Activated B cell treated with CpG ODN at 0.5 μM for 24 hours (primary cell): ENCODE measurements around the gene TSPAN33. TPM values are rescaled to one million over a fixed set of nuclear protein-coding genes. Genes with fewer than 3 reads are reported as not detected.
"Not testable (repeated sequence)": the region's sequence is repeated elsewhere in the genome, so short reads cannot be mapped to it uniquely, and the experiment has no call there.

Experiments
- ATAC-seq: fragments of 200-7000 bp; cut with Tn5 transposase; one replicate; pipeline ENCODE4 v1.10.0; 2021; ENCODE audit warnings: low read depth, mild to moderate bottlenecking, moderate library complexity
- CTCF ChIA-PET: fragments of 350-600 bp; sonication (Branson Sonifier 250); formaldehyde crosslinking; loops from one replicate; lab custom pipeline; 2021; ENCODE audit warnings: antibody characterized with exemption; lab: Charles Lee
- POLR2A ChIA-PET: fragments of 350-600 bp; sonication (Branson Sonifier 250); formaldehyde crosslinking; loops from one replicate; lab custom pipeline; 2021; ENCODE audit warnings: antibody characterized with exemption; lab: Charles Lee
- DNase-seq: peaks from one replicate; pipeline ENCODE4 v3.0.0; 2022
- H3K27ac Mint-ChIP-seq: one replicate; pipeline ENCODE4 v1.8.0; 2020; ENCODE audit warnings: mixed read lengths
- H3K27me3 Mint-ChIP-seq: one replicate; pipeline ENCODE4 v1.8.0; 2021; ENCODE audit warnings: mixed read lengths
- H3K36me3 Mint-ChIP-seq: one replicate; pipeline ENCODE4 v1.8.0; 2021; ENCODE audit warnings: low read depth, mixed read lengths
- H3K4me1 Mint-ChIP-seq: one replicate; pipeline ENCODE4 v1.8.0; 2021; ENCODE audit warnings: mixed read lengths
- H3K4me3 Mint-ChIP-seq: one replicate; pipeline ENCODE4 v1.8.0; 2020; ENCODE audit warnings: mild to moderate bottlenecking, mixed read lengths
- H3K9me3 Mint-ChIP-seq: one replicate; pipeline ENCODE4 v1.8.0; 2020; ENCODE audit warnings: mixed read lengths
- intact Hi-C: fragments of 100-400 bp; cut with micrococcal nuclease; formaldehyde crosslinking; loops from one replicate; pipeline ENCODE4 v1.15.1; 2024
- total RNA-seq: library from RNA; stranded (reverse); gene quantifications from 2 replicates; pipeline ENCODE4 v1.2.3, GENCODE V29; 2022
- TF ChIP-seq, protein P1 (sequence below): fragments of 200-600 bp; IDR thresholded peaks from one replicate; pipeline ENCODE4 v1.8.0; 2022; ENCODE audit warnings: antibody characterized with exemption, mild to moderate bottlenecking

Gene TSPAN33
- total RNA-seq, 1 donor from 2014 or later, result 341 TPM

DNA sequence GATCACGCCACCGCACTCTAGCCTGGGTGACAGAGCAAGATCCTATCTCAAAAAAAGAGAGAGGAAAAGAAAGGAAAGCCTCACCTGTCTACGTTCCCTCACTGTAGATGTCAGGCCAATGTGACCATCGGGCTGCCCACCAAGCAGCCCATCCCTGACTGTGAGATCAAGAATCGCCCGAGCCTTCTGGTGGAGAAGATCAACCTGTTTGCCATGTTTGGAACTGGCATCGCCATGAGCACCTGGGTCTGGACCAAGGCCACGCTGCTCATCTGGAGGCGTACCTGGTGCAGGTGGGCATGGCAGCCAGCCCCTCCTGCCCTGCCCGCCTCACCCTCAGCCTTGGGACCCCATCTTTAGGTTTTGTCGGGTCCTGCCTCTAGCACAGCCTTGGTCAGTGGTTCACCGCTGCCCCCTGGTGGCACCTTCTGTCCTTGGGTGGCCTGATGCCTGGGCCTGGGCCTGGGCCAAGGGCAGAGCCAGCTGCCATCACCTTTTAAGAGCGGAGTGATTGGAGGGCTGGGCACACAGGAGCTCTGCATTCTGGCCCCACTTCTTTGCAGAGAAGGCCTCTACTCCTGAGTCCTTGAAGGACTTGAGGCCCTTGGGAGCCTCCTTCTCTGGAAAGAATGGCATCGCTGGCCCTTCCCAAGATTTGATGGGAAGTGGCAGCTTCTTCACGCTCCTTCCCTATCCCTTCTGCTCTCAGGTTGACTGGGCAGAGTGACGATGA is 65.9 kb downstream of the TSPAN33 start:
- H3K4me1 Mint-ChIP-seq, result peaks cover 5% of the 10 kb centered on the region
- ChIA-PET POLR2A (interaction anchor here (1.6 kb wide), 1 partner anchor 41 kb away, joined by 4 read pairs; no protein-coding TSS in a partner anchor), CTCF (interaction anchor here (0.7 to 3.3 kb wide), 15 partner anchors 8 to 863 kb away, joined by 3 to 27 read pairs (median 4); no protein-coding TSS in a partner anchor)
- TF ChIP-seq, protein P1, sequence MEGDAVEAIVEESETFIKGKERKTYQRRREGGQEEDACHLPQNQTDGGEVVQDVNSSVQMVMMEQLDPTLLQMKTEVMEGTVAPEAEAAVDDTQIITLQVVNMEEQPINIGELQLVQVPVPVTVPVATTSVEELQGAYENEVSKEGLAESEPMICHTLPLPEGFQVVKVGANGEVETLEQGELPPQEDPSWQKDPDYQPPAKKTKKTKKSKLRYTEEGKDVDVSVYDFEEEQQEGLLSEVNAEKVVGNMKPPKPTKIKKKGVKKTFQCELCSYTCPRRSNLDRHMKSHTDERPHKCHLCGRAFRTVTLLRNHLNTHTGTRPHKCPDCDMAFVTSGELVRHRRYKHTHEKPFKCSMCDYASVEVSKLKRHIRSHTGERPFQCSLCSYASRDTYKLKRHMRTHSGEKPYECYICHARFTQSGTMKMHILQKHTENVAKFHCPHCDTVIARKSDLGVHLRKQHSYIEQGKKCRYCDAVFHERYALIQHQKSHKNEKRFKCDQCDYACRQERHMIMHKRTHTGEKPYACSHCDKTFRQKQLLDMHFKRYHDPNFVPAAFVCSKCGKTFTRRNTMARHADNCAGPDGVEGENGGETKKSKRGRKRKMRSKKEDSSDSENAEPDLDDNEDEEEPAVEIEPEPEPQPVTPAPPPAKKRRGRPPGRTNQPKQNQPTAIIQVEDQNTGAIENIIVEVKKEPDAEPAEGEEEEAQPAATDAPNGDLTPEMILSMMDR, result peak; percentile 66
- intact Hi-C loops, result loop anchor here (1.0 to 10.0 kb wide), 9 partner anchors 22 to 736 kb away; partner anchors contain the start of genes METTL2B and SMO
- no peak overlapping the region for H3K27ac Mint-ChIP-seq
- no peak overlapping the region for H3K4me3 Mint-ChIP-seq
- ATAC-seq (peak; percentile 91), DNase-seq (peak; percentile 77)
- H3K27me3 Mint-ChIP-seq, result no peaks in the 10 kb centered on the region
- H3K36me3 Mint-ChIP-seq, result no peaks in the 10 kb centered on the region
- no peaks in the 10 kb centered on the region for H3K9me3 Mint-ChIP-seq

DNA sequence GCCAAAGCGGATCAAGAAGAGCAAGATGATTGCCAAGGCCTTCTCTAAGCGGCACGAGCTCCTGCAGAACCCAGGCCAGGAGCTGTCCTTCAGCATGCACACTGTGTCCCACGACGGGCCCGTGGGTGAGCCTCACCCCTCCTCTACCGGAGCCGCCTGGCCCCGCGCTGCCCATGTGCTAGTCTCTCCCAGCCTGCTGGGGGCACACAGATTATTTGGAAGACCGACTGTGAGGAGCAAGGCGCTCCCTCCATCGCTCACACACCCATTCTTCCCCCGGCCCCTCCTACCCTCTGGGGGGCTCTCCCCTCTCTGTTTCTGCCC is 66.4 kb downstream of the TSPAN33 start:
- Mint-ChIP-seq H3K4me1 (peaks cover 3% of the 10 kb centered on the region), H3K4me3 (no peak overlapping the region), H3K27ac (no peak overlapping the region), H3K9me3 (no peaks in the 10 kb centered on the region), H3K27me3 (no peaks in the 10 kb centered on the region), H3K36me3 (no peaks in the 10 kb centered on the region)
- ChIA-PET CTCF (interaction anchor here (0.7 to 3.3 kb wide), 11 partner anchors 44 to 864 kb away, joined by 3 to 27 read pairs (median 4); no protein-coding TSS in a partner anchor), POLR2A (interaction anchor here (1.6 kb wide), 1 partner anchor 42 kb away, joined by 4 read pairs; no protein-coding TSS in a partner anchor)
- ATAC-seq (no peak), DNase-seq (no peak)
- TF ChIP-seq, protein P1, result no peak
- intact Hi-C loops, result loop anchor here (1.0 to 10.0 kb wide), 9 partner anchors 22 to 736 kb away; partner anchors contain the start of genes METTL2B and SMO

DNA sequence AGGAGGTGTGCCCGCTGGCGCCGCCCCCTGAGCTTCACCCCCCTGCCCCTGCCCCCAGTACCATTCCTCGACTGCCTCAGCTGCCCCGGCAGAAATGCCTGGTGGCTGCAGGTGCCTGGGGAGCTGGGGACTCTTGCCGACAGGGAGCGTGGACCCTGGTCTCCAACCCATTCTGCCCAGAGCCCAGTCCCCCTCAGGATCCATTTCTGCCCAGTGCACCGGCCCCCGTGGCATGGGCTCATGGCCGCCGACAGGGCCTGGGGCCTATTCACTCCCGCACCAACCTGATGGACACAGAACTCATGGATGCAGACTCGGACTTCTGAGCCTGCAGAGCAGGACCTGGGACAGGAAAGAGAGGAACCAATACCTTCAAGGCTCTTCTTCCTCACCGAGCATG is 67.6 kb downstream of the TSPAN33 start:
- H3K27ac Mint-ChIP-seq, result no peak overlapping the region
- DNase-seq, result no peak
- H3K27me3 Mint-ChIP-seq, result no peaks in the 10 kb centered on the region
- no peak overlapping the region for H3K4me3 Mint-ChIP-seq
- H3K4me1 Mint-ChIP-seq, result peaks cover 3% of the 10 kb centered on the region
- POLR2A ChIA-PET, result no interaction called here
- CTCF ChIA-PET, result interaction anchor here (2.1 to 2.7 kb wide), 2 partner anchors 46 to 48 kb away, joined by 5 to 13 read pairs; no protein-coding TSS in a partner anchor
- TF ChIP-seq, protein P1, result no peak
- intact Hi-C loops, result loop anchor here (5.0 to 10.0 kb wide), 2 partner anchors 370 to 737 kb away; partner anchors contain the start of gene METTL2B
- ATAC-seq, result no peak
- H3K36me3 Mint-ChIP-seq, result no peaks in the 10 kb centered on the region
- H3K9me3 Mint-ChIP-seq, result no peaks in the 10 kb centered on the region

DNA sequence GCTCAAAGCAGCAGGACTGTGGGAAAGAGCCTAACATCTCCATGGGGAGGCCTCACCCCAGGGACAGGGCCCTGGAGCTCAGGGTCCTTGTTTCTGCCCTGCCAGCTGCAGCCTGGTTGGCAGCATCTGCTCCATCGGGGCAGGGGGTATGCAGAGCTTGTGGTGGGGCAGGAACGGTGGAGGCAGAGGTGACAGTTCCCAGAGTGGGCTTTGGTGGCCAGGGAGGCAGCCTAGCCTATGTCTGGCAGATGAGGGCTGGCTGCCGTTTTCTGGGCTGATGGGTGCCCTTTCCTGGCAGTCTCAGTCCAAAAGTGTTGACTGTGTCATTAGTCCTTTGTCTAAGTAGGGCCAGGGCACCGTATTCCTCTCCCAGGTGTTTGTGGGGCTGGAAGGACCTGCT is 68.1 kb downstream of the TSPAN33 start:
- Mint-ChIP-seq H3K9me3 (no peaks in the 10 kb centered on the region), H3K4me1 (peaks cover 3% of the 10 kb centered on the region), H3K4me3 (no peak overlapping the region), H3K36me3 (no peaks in the 10 kb centered on the region), H3K27ac (no peak overlapping the region), H3K27me3 (no peaks in the 10 kb centered on the region)
- no peak for DNase-seq
- ChIA-PET CTCF (interaction anchor here (1.0 to 2.1 kb wide), 3 partner anchors 46 to 86 kb away, joined by 3 to 12 read pairs (median 5); no protein-coding TSS in a partner anchor), POLR2A (no interaction called here)
- intact Hi-C loops, result loop anchor here (5.0 to 10.0 kb wide), 2 partner anchors 370 to 738 kb away; partner anchors contain the start of gene METTL2B
- TF ChIP-seq, protein P1, result no peak
- no peak for ATAC-seq

DNA sequence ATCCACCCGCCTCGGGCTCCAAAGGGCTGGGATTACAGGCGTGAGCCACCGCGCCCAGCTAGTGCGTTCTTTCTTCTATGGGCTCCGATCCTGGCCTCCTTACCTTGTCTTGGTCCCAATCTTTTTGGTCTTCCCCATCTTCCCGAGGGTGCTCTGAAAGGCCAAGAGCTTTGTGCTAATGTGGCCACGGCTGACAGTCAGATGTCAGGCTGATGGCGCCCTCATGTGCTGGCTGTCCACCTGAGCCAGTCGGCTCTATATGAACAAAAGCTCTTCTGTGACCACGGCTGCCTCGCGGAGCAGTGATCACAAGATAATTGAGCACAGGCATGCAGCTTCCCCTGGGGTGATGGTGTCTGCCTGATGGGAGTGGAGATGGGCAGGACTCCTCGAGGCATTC is 69.3 kb downstream of the TSPAN33 start:
- ChIA-PET CTCF (interaction anchor here (0.7 to 2.1 kb wide), 5 partner anchors 50 to 739 kb away, joined by 3 to 12 read pairs (median 5); no protein-coding TSS in a partner anchor), POLR2A (no interaction called here)
- H3K36me3 Mint-ChIP-seq, result no peaks in the 10 kb centered on the region
- no peaks in the 10 kb centered on the region for H3K9me3 Mint-ChIP-seq
- H3K4me3 Mint-ChIP-seq, result no peak overlapping the region
- intact Hi-C loops, result loop anchor here (5.0 to 10.0 kb wide), 2 partner anchors 372 to 739 kb away; partner anchors contain the start of gene METTL2B
- ATAC-seq (no peak), DNase-seq (no peak)
- no peak overlapping the region for H3K27ac Mint-ChIP-seq
- no peaks in the 10 kb centered on the region for H3K27me3 Mint-ChIP-seq
- H3K4me1 Mint-ChIP-seq, result peaks cover 5% of the 10 kb centered on the region
- TF ChIP-seq, protein P1, result no peak

DNA sequence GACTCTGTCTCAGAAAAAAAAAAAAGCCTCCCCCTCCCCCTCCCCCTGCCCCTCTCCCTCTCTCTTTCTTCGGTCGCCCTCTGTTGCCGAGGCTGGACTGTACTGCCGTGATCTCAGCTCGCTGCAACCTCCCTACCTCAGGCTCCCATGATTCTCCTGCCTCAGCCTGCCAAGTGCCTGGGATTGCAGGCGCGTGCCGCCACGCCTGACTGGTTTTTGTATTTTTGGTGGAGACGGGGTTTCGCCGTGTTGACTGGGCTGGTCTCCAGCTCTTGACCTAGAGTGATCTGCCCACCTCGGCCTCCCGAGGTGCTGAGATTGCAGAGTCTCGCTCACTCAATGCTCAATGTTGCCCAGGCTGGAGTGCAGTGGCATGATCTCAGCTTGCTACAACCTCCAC is 71.2 kb downstream of the TSPAN33 start:
- H3K36me3 Mint-ChIP-seq, H3K4me3 Mint-ChIP-seq, H3K27me3 Mint-ChIP-seq, H3K4me1 Mint-ChIP-seq, ATAC-seq, H3K9me3 Mint-ChIP-seq, POLR2A ChIA-PET, DNase-seq, H3K27ac Mint-ChIP-seq: not testable (repeated sequence)
- CTCF ChIA-PET, result interaction anchor here (1.2 to 1.7 kb wide), 3 partner anchors 56 to 83 kb away, joined by 3 to 6 read pairs (median 3); no protein-coding TSS in a partner anchor
- intact Hi-C loops, result loop anchor here (5.0 to 10.0 kb wide), 2 partner anchors 422 to 741 kb away; partner anchors contain the start of gene METTL2B
